Measurements from ENCODE around the gene SLC14A1. TPM values are rescaled to one million over a fixed set of nuclear protein-coding genes. Genes with fewer than 3 reads are reported as not detected.

Gene SLC14A1
- polyA plus RNA-seq, 1 donor (not counting 4 experiments of a cell fraction or from before 2014, with no cell fraction given), result not detected

- no peaks in the 10 kb centered on the region for H3K27me3 ChIP-seq (ENCODE audit: control insufficient read depth, extremely low read depth, insufficient read depth, low read length)
- peaks cover 23% of the 10 kb centered on the region for H3K4me1 ChIP-seq (ENCODE audit: control insufficient read depth, extremely low read depth, insufficient read depth, low read length)
- peak overlapping the region; percentile 13 for H3K27ac ChIP-seq (ENCODE audit: control insufficient read depth, insufficient read depth, low read length)
- no peaks in the 10 kb centered on the region for H3K36me3 ChIP-seq (ENCODE audit: control insufficient read depth in 2 of 2, extremely low read depth in 1 of 2, insufficient read depth in 2 of 2, low read length in 2 of 2)
- dilution Hi-C loops (cut with MboI; ENCODE audit: extremely low pct_ligation_motif_present, low sequenced_read_pairs), result no loop called here
- H2AFZ ChIP-seq (ENCODE audit: control insufficient read depth, low read length), result peak overlapping the region; percentile 71
- H4K20me1 ChIP-seq (ENCODE audit: control insufficient read depth, extremely low read depth, insufficient read depth, low read length), result no peaks in the 10 kb centered on the region
- FAIRE-seq (peak; percentile 76), DNase-seq (ENCODE audit: low read depth, low spot score) (no peak)
- H3K9me3 ChIP-seq (ENCODE audit: control insufficient read depth, low read depth, low read length), result no peaks in the 10 kb centered on the region
- TF ChIP-seq CTCF (optimal IDR thresholded peaks at IDR 0.05 in 1 of 3, IDR thresholded peaks at IDR 0.05 in 1 of 3, conservative IDR thresholded peaks at IDR 0.05 in 1 of 3; ENCODE audit: extremely low read depth in 1 of 3, insufficient read depth in 2 of 3, low read length in 3 of 3) (no peak), EZH2 (IDR thresholded peaks at IDR 0.05; ENCODE audit: low read length) (no peak)
- H3K9ac ChIP-seq (ENCODE audit: control insufficient read depth, extremely low read depth, insufficient read depth, low read length), result no peak overlapping the region
- no peaks in the 10 kb centered on the region for H3K79me2 ChIP-seq (ENCODE audit: control insufficient read depth, insufficient read depth, low read length)
- H3K9me1 ChIP-seq (ENCODE audit: control insufficient read depth, extremely low read depth, insufficient read depth, low read length), result no peaks in the 10 kb centered on the region
- peak overlapping the region; percentile 43 for H3K4me2 ChIP-seq (ENCODE audit: control insufficient read depth, extremely low read depth, insufficient read depth, low read depth, low read length)
- no peak overlapping the region for H3K4me3 ChIP-seq (ENCODE audit: control insufficient read depth in 2 of 3, extremely low read depth in 1 of 3, insufficient read depth in 2 of 3, low read depth in 1 of 3, low read length in 3 of 3)
These were observed 59.4 kb downstream of the SLC14A1 start for GRCh38 chr18:45783097-45784075.

GRCh38 chr18:45785134-45785533, 61.2 kb downstream of the SLC14A1 start:
- H3K27ac ChIP-seq (ENCODE audit: control insufficient read depth, insufficient read depth, low read length), result no peak overlapping the region
- peaks cover 23% of the 10 kb centered on the region for H3K4me1 ChIP-seq (ENCODE audit: control insufficient read depth, extremely low read depth, insufficient read depth, low read length)
- H3K9me3 ChIP-seq (ENCODE audit: control insufficient read depth, low read depth, low read length), result no peaks in the 10 kb centered on the region
- FAIRE-seq, result peak; percentile 94
- H3K9ac ChIP-seq (ENCODE audit: control insufficient read depth, extremely low read depth, insufficient read depth, low read length), result no peak overlapping the region
- no peaks in the 10 kb centered on the region for H3K27me3 ChIP-seq (ENCODE audit: control insufficient read depth, extremely low read depth, insufficient read depth, low read length)
- dilution Hi-C loops (cut with MboI; ENCODE audit: extremely low pct_ligation_motif_present, low sequenced_read_pairs), result no loop called here
- H3K4me2 ChIP-seq (ENCODE audit: control insufficient read depth, extremely low read depth, insufficient read depth, low read depth, low read length), result peak overlapping the region; percentile 71
- H3K79me2 ChIP-seq (ENCODE audit: control insufficient read depth, insufficient read depth, low read length), result no peaks in the 10 kb centered on the region
- no peaks in the 10 kb centered on the region for H3K36me3 ChIP-seq (ENCODE audit: control insufficient read depth in 2 of 2, extremely low read depth in 1 of 2, insufficient read depth in 2 of 2, low read length in 2 of 2)
- no peaks in the 10 kb centered on the region for H3K9me1 ChIP-seq (ENCODE audit: control insufficient read depth, extremely low read depth, insufficient read depth, low read length)
- TF ChIP-seq CTCF (optimal IDR thresholded peaks at IDR 0.05 in 1 of 3, IDR thresholded peaks at IDR 0.05 in 1 of 3, conservative IDR thresholded peaks at IDR 0.05 in 1 of 3; ENCODE audit: extremely low read depth in 1 of 3, insufficient read depth in 2 of 3, low read length in 3 of 3) (no peak), EZH2 (IDR thresholded peaks at IDR 0.05; ENCODE audit: low read length) (no peak)
- H4K20me1 ChIP-seq (ENCODE audit: control insufficient read depth, extremely low read depth, insufficient read depth, low read length), result no peaks in the 10 kb centered on the region
- peak overlapping the region; percentile 72 for H2AFZ ChIP-seq (ENCODE audit: control insufficient read depth, low read length)
- DNase-seq (ENCODE audit: low read depth, low spot score), result no peak
- H3K4me3 ChIP-seq (ENCODE audit: control insufficient read depth in 2 of 3, extremely low read depth in 1 of 3, insufficient read depth in 2 of 3, low read depth in 1 of 3, low read length in 3 of 3), result no peak overlapping the region
